AG10803 (cell line): ENCODE results near the gene SPP1.
"Not testable (repeated sequence)": the region's sequence is repeated elsewhere in the genome, so short reads cannot be mapped to it uniquely, and the experiment has no call there.

Experiments used
- DNase-seq: peaks from one replicate; pipeline ENCODE4 v3.0.0; 2010; ENCODE audit warnings: low read depth
- H3K4me3 ChIP-seq: 2 replicates; pipeline ENCODE4 v1.5.1; 2011; ENCODE audit warnings: mild to moderate bottlenecking, low read length, control low read depth
- CTCF ChIP-seq: conservative IDR thresholded peaks from 2 replicates; pipeline ENCODE4 v1.5.1; 2011; ENCODE audit warnings: mild to moderate bottlenecking, low read length, control low read depth, inconsistent platforms

SPP1 gene

GRCh38 chr4:87934973-87935372 lies 40.5 kb upstream of the SPP1 start:
- no peak for DNase-seq
- H3K4me3 ChIP-seq, result no peak overlapping the region
- no peak for TF ChIP-seq CTCF

GRCh38 chr4:87935954-87936353 lies 39.6 kb upstream of the SPP1 start:
- not testable (repeated sequence) for H3K4me3 ChIP-seq

GRCh38 chr4:87937523-87937922 lies 38.0 kb upstream of the SPP1 start:
- no peak for TF ChIP-seq CTCF
- H3K4me3 ChIP-seq, result no peak overlapping the region
- DNase-seq, result no peak

More at GRCh38 chr4:87935954-87936353, 39.6 kb upstream of the SPP1 start:
- DNase-seq, result not testable (repeated sequence)

GRCh38 chr4:87938746-87939145 lies 36.8 kb upstream of the SPP1 start:
- no peak for TF ChIP-seq CTCF
- DNase-seq, result no peak

GRCh38 chr4:87939978-87940690 lies 35.4 kb upstream of the SPP1 start:
- no peak overlapping the region for H3K4me3 ChIP-seq
- peak; percentile 68 for DNase-seq
- TF ChIP-seq CTCF, result no peak

More at GRCh38 chr4:87938746-87939145, 36.8 kb upstream of the SPP1 start:
- H3K4me3 ChIP-seq, result no peak overlapping the region

GRCh38 chr4:87940809-87941208 lies 34.7 kb upstream of the SPP1 start:
- H3K4me3 ChIP-seq, DNase-seq: not testable (repeated sequence)

GRCh38 chr4:87941537-87942392 lies 33.7 kb upstream of the SPP1 start:
- no peak for DNase-seq
- TF ChIP-seq CTCF, result no peak
- no peak overlapping the region for H3K4me3 ChIP-seq

- H3K4me3 ChIP-seq, result no peak overlapping the region
- TF ChIP-seq CTCF, result no peak
- no peak for DNase-seq
Observed at GRCh38 chr4:87943660-87944149, 31.8 kb upstream of the SPP1 start.
